GM12892 (cell line): Measurements from ENCODE around the gene SLC30A1.

Experiments
- POLR2A ChIP-seq: IDR thresholded peaks from 2 replicates; pipeline ENCODE4 v1.6.1; 2011; ENCODE audit warnings: low read depth, low read length, control low read depth
- POLR2AphosphoS5 ChIP-seq: IDR thresholded peaks from 2 replicates; pipeline ENCODE4 v1.6.1; 2011; ENCODE audit warnings: low read depth, low read length, control low read depth
- TAF1 ChIP-seq: IDR thresholded peaks from 2 replicates; pipeline ENCODE4 v1.6.1; 2011; ENCODE audit warnings: low read depth, mild to moderate bottlenecking, control low read depth, low read length, borderline replicate concordance

- TF ChIP-seq POLR2A (no peak; the same call in 1 of the 2 replicates), POLR2AphosphoS5 (no peak), TAF1 (peak; percentile 54; the same call in 1 of the 2 replicates)
Observed at GRCh38 chr1:211606914-211607753, 28.2 kb upstream of the SLC30A1 start.
